OCI-LY7 (cell line): ENCODE results near the gene NEB.

ENCODE experiments used
- EZH2phosphoT487 ChIP-seq: fragments of 200-600 bp; sonication (generic); IDR thresholded peaks from 2 replicates; pipeline ENCODE4 v1.6.1; 2018; ENCODE audit warnings: low read depth, borderline replicate concordance, mild to moderate bottlenecking, mixed run types, antibody characterized with exemption, low read length, moderate library complexity, mixed read lengths
- TF ChIP-seq, protein P1 (sequence below): fragments of 200-600 bp; sonication (generic); conservative IDR thresholded peaks from 2 replicates; pipeline ENCODE4 v1.5.1; 2014; ENCODE audit warnings: mild to moderate bottlenecking, antibody characterized with exemption, low read length, moderate library complexity, mixed read lengths

DNA sequence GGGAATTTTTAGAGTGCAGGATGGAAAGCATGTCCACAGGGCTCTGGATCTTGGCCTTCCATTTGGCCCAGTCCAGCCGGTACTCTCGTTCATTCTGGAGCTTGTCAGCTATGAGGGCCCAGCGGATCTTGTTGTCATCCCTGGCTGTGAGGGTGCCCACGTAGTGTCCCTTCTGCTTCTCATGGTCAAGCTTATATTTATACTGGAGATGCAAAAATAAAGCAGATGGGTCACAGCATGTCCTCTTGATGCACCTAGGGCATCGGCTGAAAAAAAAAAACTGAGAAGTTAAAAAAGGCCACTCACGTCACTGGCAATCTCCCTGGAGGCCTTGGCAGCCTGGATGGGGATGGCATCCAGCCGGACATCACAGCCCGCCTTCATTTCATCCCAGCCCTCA, 164.1 kb downstream of the NEB start:
- TF ChIP-seq, protein P1, sequence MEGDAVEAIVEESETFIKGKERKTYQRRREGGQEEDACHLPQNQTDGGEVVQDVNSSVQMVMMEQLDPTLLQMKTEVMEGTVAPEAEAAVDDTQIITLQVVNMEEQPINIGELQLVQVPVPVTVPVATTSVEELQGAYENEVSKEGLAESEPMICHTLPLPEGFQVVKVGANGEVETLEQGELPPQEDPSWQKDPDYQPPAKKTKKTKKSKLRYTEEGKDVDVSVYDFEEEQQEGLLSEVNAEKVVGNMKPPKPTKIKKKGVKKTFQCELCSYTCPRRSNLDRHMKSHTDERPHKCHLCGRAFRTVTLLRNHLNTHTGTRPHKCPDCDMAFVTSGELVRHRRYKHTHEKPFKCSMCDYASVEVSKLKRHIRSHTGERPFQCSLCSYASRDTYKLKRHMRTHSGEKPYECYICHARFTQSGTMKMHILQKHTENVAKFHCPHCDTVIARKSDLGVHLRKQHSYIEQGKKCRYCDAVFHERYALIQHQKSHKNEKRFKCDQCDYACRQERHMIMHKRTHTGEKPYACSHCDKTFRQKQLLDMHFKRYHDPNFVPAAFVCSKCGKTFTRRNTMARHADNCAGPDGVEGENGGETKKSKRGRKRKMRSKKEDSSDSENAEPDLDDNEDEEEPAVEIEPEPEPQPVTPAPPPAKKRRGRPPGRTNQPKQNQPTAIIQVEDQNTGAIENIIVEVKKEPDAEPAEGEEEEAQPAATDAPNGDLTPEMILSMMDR, result no peak
- no peak for TF ChIP-seq EZH2phosphoT487
